GM18909 (cell line): ENCODE measurements around the gene OGFRL1.

Experiments
- ATAC-seq: cut with Tn5 transposase; IDR thresholded peaks from one replicate; pipeline ENCODE4 v1.9.1; 2021; ENCODE audit warnings: mild to moderate bottlenecking; ENCODE audit not compliant: unreplicated experiment, poor library complexity

The OGFRL1 gene

GRCh38 chr6:71330501-71330900 is 41.9 kb downstream of the OGFRL1 start:
- ATAC-seq, result no peak

- no peak for ATAC-seq
These were observed 43.4 kb downstream of the OGFRL1 start for GRCh38 chr6:71332012-71332411.

- no peak for ATAC-seq
These were observed 44.4 kb downstream of the OGFRL1 start for GRCh38 chr6:71333050-71333449.

GRCh38 chr6:71333697-71334096 is 45.1 kb downstream of the OGFRL1 start:
- no peak for ATAC-seq

- no peak for ATAC-seq
These were observed 46.2 kb downstream of the OGFRL1 start for GRCh38 chr6:71334768-71335167.

GRCh38 chr6:71335544-71335943 is 46.9 kb downstream of the OGFRL1 start:
- ATAC-seq, result no peak

- no peak for ATAC-seq
These were observed 48.3 kb downstream of the OGFRL1 start for GRCh38 chr6:71336901-71337300.

- no peak for ATAC-seq
These were observed 50.1 kb downstream of the OGFRL1 start for GRCh38 chr6:71338540-71339316.

GRCh38 chr6:71342772-71343171 is 54.2 kb downstream of the OGFRL1 start:
- no peak for ATAC-seq

GRCh38 chr6:71345476-71346333 is 57.1 kb downstream of the OGFRL1 start:
- ATAC-seq, result no peak

GRCh38 chr6:71346334-71346694 is 57.7 kb downstream of the OGFRL1 start:
- no peak for ATAC-seq

GRCh38 chr6:71347119-71347518 is 58.5 kb downstream of the OGFRL1 start:
- ATAC-seq, result no peak

- no peak for ATAC-seq
These were observed 60.8 kb downstream of the OGFRL1 start for GRCh38 chr6:71349395-71349794.

GRCh38 chr6:71349976-71350615 is 61.5 kb downstream of the OGFRL1 start:
- no peak for ATAC-seq

GRCh38 chr6:71351190-71351589 is 62.6 kb downstream of the OGFRL1 start:
- no peak for ATAC-seq
